CD14-positive monocyte (primary cell): ENCODE results near the gene BEST4. TPM values are rescaled to one million over a fixed set of nuclear protein-coding genes. Genes with fewer than 3 reads are reported as not detected.
A peak's percentile ranks its signal among the peaks of the same experiment; 100 is the strongest.

Experiments
- DNase-seq, 3 donors: peaks; one replicate each; pipeline ENCODE4 v3.0.0-alpha.2; 2011 to 2022
- H2AFZ ChIP-seq: 2 replicates; pipeline ENCODE4 v1.6.0; 2012; ENCODE audit warnings: mild to moderate bottlenecking, low read depth, low read length, inconsistent platforms; ENCODE audit not compliant: insufficient read depth, poor library complexity, severe bottlenecking
- H3K27ac ChIP-seq, 2 donors: 1 replicate in 1 of 2; 2 replicates in 1 of 2; pipeline ENCODE4 v1.5.1; 2012 to 2013; ENCODE audit warnings: low read length in 2 of 2, control low read depth in 1 of 2, inconsistent platforms in 1 of 2, low read depth in 1 of 2, mild to moderate bottlenecking in 1 of 2
- H3K27me3 ChIP-seq, 2 donors: one replicate each; pipeline versions ENCODE4 v1.6.0 to v1.6.1; 2011 to 2013; ENCODE audit warnings: low read length in 2 of 2; ENCODE audit not compliant: control insufficient read depth in 2 of 2, insufficient read depth in 2 of 2
- H3K36me3 ChIP-seq, 2 donors: replicated peaks in 1 of 2; 1 replicate in 1 of 2; 2 replicates in 1 of 2; pipeline versions ENCODE4 v1.5.1 to v1.6.1; 2012 to 2013; ENCODE audit warnings: low read length in 2 of 2, control low read depth in 1 of 2, inconsistent platforms in 1 of 2, mild to moderate bottlenecking in 1 of 2; ENCODE audit not compliant: insufficient read depth in 2 of 2, control insufficient read depth in 1 of 2
- H3K4me1 ChIP-seq, 2 donors: 1 replicate in 1 of 2; 2 replicates in 1 of 2; pipeline versions ENCODE4 v1.5.1 to v1.6.1; 2012 to 2013; ENCODE audit warnings: low read length in 2 of 2, control low read depth in 1 of 2, inconsistent platforms in 1 of 2, mild to moderate bottlenecking in 1 of 2, moderate library complexity in 1 of 2; ENCODE audit not compliant: insufficient read depth in 2 of 2, control insufficient read depth in 1 of 2
- H3K4me2 ChIP-seq: replicated peaks from 2 replicates; pipeline ENCODE3; 2012; ENCODE audit warnings: low read length, moderate library complexity, mild to moderate bottlenecking; ENCODE audit not compliant: poor library complexity, severe bottlenecking; ENCODE audit errors: extremely low read depth
- H3K4me3 ChIP-seq, 3 experiments: fragments of 200-600 bp in 1 of 3; sonication (generic) in 1 of 3; replicated peaks in 1 of 3; 1 replicate in 2 of 3; 2 replicates in 1 of 3; pipeline ENCODE4 v1.5.1; 2011 to 2013; ENCODE audit warnings: low read length in 3 of 3, mild to moderate bottlenecking in 3 of 3, control low read depth in 2 of 3, low read depth in 2 of 3, inconsistent platforms in 1 of 3, moderate library complexity in 1 of 3
- H3K79me2 ChIP-seq: 2 replicates; pipeline ENCODE4 v1.6.0; 2012; ENCODE audit warnings: mild to moderate bottlenecking, control low read depth, inconsistent platforms, low read length, moderate library complexity; ENCODE audit not compliant: insufficient read depth
- H3K9ac ChIP-seq: 2 replicates; pipeline ENCODE4 v1.6.0; 2017; ENCODE audit warnings: low read length, mild to moderate bottlenecking; ENCODE audit not compliant: insufficient read depth, poor library complexity, severe bottlenecking
- H3K9me3 ChIP-seq, 2 donors: replicated peaks in 1 of 2; 1 replicate in 1 of 2; 2 replicates in 1 of 2; pipeline versions ENCODE4 v1.5.1 to v1.6.1; 2012 to 2013; ENCODE audit warnings: low read length in 2 of 2, control low read depth in 1 of 2; ENCODE audit not compliant: control insufficient read depth in 1 of 2, insufficient read depth in 1 of 2
- H4K20me1 ChIP-seq: 2 replicates; pipeline ENCODE4 v1.6.0; 2012; ENCODE audit warnings: mild to moderate bottlenecking, low read length, control low read depth, moderate library complexity; ENCODE audit not compliant: insufficient read depth
- H3K27ac Mint-ChIP-seq, 7 donors: one replicate each; pipeline ENCODE4 v1.8.0; 2020; ENCODE audit warnings: mild to moderate bottlenecking in 7 of 7, mixed read lengths in 7 of 7, moderate library complexity in 6 of 7, inconsistent platforms in 2 of 7
- H3K27me3 Mint-ChIP-seq, 3 donors: one replicate each; pipeline ENCODE4 v1.8.0; 2021 to 2022; ENCODE audit warnings: low read depth in 3 of 3, mild to moderate bottlenecking in 3 of 3, mixed read lengths in 3 of 3, moderate library complexity in 3 of 3, inconsistent platforms in 1 of 3
- H3K36me3 Mint-ChIP-seq, 2 donors: one replicate each; pipeline ENCODE4 v1.8.0; 2020; ENCODE audit warnings: mixed read lengths in 2 of 2, inconsistent platforms in 1 of 2, mild to moderate bottlenecking in 1 of 2
- H3K4me1 Mint-ChIP-seq: one replicate; pipeline ENCODE4 v1.8.0; 2020; ENCODE audit warnings: mild to moderate bottlenecking, mixed read lengths
- H3K4me3 Mint-ChIP-seq, 2 donors: one replicate each; pipeline ENCODE4 v1.8.0; 2020; ENCODE audit warnings: mild to moderate bottlenecking in 2 of 2, mixed read lengths in 2 of 2, moderate library complexity in 1 of 2
- H3K9me3 Mint-ChIP-seq, 7 donors: one replicate each; pipeline ENCODE4 v1.8.0; 2020 to 2022; ENCODE audit warnings: mixed read lengths in 7 of 7, mild to moderate bottlenecking in 6 of 7, moderate library complexity in 6 of 7, inconsistent platforms in 2 of 7
- WGBS: methylation state at CpG from one replicate; pipeline ENCODE4 v1.1.5; 2013; ENCODE audit warnings: missing lambda C conversion rate; ENCODE audit not compliant: insufficient coverage; 5-methylcytosine and 5-hydroxymethylcytosine counted together
- intact Hi-C, 2 donors: fragments of 100-400 bp; cut with micrococcal nuclease; formaldehyde crosslinking; loops; one replicate each; pipeline versions ENCODE4 v1.15.0 to v1.15.1; 2023
- polyA plus RNA-seq, 3 donors: library from polyadenylated mRNA; depleted of rRNA in 1 of 3; unstranded in 2 of 3; stranded (reverse) in 1 of 3; fragments of 300-500 nt in 2 of 3; fragments of >200 nt in 1 of 3; fragmentation: Illumina TruSeq in 2 of 3; gene quantifications; 1 replicate in 2 of 3; 2 replicates in 1 of 3; pipeline ENCODE4 v1.2.3, GENCODE V29; 2012 to 2021
- TF ChIP-seq, protein P1 (sequence below): fragments of 200-600 bp; IDR thresholded peaks from one replicate; pipeline ENCODE4 v1.8.0; 2022; ENCODE audit warnings: antibody characterized with exemption, mild to moderate bottlenecking

The BEST4 gene
- polyA plus RNA-seq, 3 donors = 0.19 TPM; not detected in 2

DNA sequence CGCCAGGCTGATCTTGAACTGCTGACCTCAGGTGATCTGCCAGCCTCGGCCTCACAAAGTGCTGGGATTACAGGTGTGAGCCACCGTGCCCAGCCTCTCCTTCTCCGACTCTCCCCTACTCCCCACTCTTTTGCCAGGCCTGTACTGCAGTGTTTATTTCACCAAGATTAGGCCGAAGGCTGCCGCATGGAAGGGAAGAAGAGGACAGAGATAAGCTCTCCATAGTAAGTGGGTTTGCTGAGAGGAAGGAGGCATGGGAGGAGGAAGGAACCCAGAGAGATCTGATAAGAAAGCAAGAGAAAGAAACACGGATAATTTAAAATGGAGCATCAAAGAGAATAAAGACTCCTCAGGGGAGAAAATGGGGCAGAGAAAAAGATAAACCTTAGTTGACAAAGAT lies 46.4 kb upstream of the BEST4 start:
- H3K27ac Mint-ChIP-seq = peak overlapping the region in 3 of 7 donors; percentile 1 to 43 (median 41)
- peaks cover 1 to 4% (median 3%) of the 10 kb centered on the region in 3 donors for H3K27me3 Mint-ChIP-seq
- Histone ChIP-seq H3K27me3 (no peaks in the 10 kb centered on the region), H2AFZ (no peak overlapping the region), H3K4me2 (no peak overlapping the region), H3K4me1 (peaks cover 43 to 49% of the 10 kb centered on the region in 2 donors), H3K9ac (no peak overlapping the region), H3K9me3 (no peaks in the 10 kb centered on the region), H3K36me3 (no peaks in the 10 kb centered on the region), H3K4me3 (no peak overlapping the region), H3K79me2 (no peaks in the 10 kb centered on the region), H4K20me1 (no peaks in the 10 kb centered on the region), H3K27ac (no peak overlapping the region)
- TF ChIP-seq, protein P1, sequence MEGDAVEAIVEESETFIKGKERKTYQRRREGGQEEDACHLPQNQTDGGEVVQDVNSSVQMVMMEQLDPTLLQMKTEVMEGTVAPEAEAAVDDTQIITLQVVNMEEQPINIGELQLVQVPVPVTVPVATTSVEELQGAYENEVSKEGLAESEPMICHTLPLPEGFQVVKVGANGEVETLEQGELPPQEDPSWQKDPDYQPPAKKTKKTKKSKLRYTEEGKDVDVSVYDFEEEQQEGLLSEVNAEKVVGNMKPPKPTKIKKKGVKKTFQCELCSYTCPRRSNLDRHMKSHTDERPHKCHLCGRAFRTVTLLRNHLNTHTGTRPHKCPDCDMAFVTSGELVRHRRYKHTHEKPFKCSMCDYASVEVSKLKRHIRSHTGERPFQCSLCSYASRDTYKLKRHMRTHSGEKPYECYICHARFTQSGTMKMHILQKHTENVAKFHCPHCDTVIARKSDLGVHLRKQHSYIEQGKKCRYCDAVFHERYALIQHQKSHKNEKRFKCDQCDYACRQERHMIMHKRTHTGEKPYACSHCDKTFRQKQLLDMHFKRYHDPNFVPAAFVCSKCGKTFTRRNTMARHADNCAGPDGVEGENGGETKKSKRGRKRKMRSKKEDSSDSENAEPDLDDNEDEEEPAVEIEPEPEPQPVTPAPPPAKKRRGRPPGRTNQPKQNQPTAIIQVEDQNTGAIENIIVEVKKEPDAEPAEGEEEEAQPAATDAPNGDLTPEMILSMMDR = no peak
- DNase-seq = no peak
- 0% methylated on average over 1 of the region's 7 CpGs for WGBS
- H3K4me1 Mint-ChIP-seq = peaks cover 48% of the 10 kb centered on the region
- peaks cover 0 to 3% of the 10 kb centered on the region in 2 donors for H3K36me3 Mint-ChIP-seq
- intact Hi-C loops = loop anchor here in 1 of 2 donors (5.0 kb wide), 1 partner anchor 37 kb away; no protein-coding TSS in a partner anchor
- no peaks in the 10 kb centered on the region for H3K9me3 Mint-ChIP-seq
- peak overlapping the region in 1 of 2 donors; percentile 31 for H3K4me3 Mint-ChIP-seq

DNA sequence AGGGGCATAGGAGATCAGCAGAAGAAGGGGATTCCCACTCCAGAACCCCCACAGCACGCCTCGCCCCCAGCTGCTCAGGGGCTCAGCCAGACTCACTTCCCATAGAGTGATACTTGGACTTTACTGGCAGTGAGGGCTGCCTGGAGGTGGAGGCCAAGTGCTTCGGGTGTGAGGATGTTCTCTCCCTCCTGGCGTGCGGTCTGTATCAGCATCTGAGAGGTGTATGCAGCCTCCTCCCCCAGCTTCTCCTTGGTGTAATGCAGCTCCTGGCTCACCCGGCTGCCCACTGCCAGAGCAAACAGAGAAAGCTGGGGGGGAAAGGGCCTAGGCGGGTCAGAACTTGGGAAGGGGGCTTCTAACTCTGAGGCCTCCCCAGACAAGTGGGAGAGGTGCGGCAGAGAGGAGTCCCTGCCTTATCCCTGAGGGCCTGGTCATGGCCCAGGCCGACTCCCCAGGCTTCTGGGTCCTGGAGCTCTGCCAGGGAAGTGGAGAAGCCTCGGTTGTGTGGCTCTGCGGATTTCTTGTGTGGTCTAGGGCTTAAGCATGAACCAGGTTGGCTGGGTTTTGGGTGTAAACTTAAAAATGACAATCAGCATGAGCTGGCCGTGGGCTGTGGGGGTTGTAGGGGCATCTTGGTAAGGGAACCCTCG lies 44.2 kb upstream of the BEST4 start:
- H3K4me2 ChIP-seq = no peak overlapping the region
- peak overlapping the region in 2 of 7 donors; percentile 32 to 54 for H3K27ac Mint-ChIP-seq
- H3K9me3 Mint-ChIP-seq = no peaks in the 10 kb centered on the region
- no peak overlapping the region for H3K9ac ChIP-seq
- TF ChIP-seq, protein P1 = no peak
- H3K4me1 Mint-ChIP-seq = peaks cover 50% of the 10 kb centered on the region
- no peak overlapping the region for H2AFZ ChIP-seq
- 22% methylated on average over 6 of the region's 13 CpGs for WGBS
- peak overlapping the region in 1 of 2 donors; percentile 45 for H3K4me3 Mint-ChIP-seq
- DNase-seq = no peak
- peaks cover 0 to 3% of the 10 kb centered on the region in 2 donors for H3K36me3 Mint-ChIP-seq
- no peak overlapping the region for H3K4me3 ChIP-seq
- peaks cover 46 to 57% of the 10 kb centered on the region in 2 donors for H3K4me1 ChIP-seq
- no peaks in the 10 kb centered on the region for H3K9me3 ChIP-seq
- H3K27me3 ChIP-seq = no peaks in the 10 kb centered on the region
- no peaks in the 10 kb centered on the region for H4K20me1 ChIP-seq
- H3K79me2 ChIP-seq = no peaks in the 10 kb centered on the region
- no peak overlapping the region for H3K27ac ChIP-seq
- intact Hi-C loops = loop anchor here in 1 of 2 donors (5.0 kb wide), 1 partner anchor 35 kb away; no protein-coding TSS in a partner anchor
- peaks cover 1 to 6% (median 2%) of the 10 kb centered on the region in 3 donors for H3K27me3 Mint-ChIP-seq
- H3K36me3 ChIP-seq = no peaks in the 10 kb centered on the region
